H1 (cell line): ENCODE measurements around the gene ARPIN. TPM values are rescaled to one million over a fixed set of nuclear protein-coding genes. Genes with fewer than 3 reads are reported as not detected.
A peak's percentile ranks its signal among the peaks of the same experiment; 100 is the strongest.

Experiments used
- CTCF ChIA-PET: fragments of 300-600 bp; sonication (Branson Sonifier 250); formaldehyde crosslinking; loops from one replicate; lab custom pipeline; 2021; ENCODE audit not compliant: partially characterized antibody; lab: Charles Lee
- POLR2A ChIA-PET: fragments of 300-600 bp; sonication (Branson Sonifier 250); formaldehyde crosslinking; loops from one replicate; lab custom pipeline; 2021; ENCODE audit warnings: inconsistent platforms; ENCODE audit not compliant: partially characterized antibody; lab: Charles Lee
- DNase-seq, 2 experiments: peaks; one replicate each; pipeline versions ENCODE4 v3.0.0 to v3.0.0-alpha.2; 2010 to 2022; ENCODE audit warnings: low spot score in 2 of 2, low read depth in 1 of 2, mixed read lengths in 1 of 2
- FAIRE-seq: peaks from 2 replicates; lab custom pipeline; 2011; peaks lifted over from hg19 to GRCh38; lab: Jason Lieb, UNC
- H2AFZ ChIP-seq: 2 replicates; pipeline ENCODE4 v1.8.1; 2012; ENCODE audit warnings: low read length, inconsistent platforms
- H2AK5ac ChIP-seq: 2 replicates; pipeline ENCODE4 v1.6.1; 2013; ENCODE audit warnings: low read depth, low read length
- H2BK120ac ChIP-seq: replicated peaks from 2 replicates; pipeline ENCODE3; 2013; ENCODE audit warnings: low read depth, low read length, inconsistent platforms
- H2BK12ac ChIP-seq: 2 replicates; pipeline ENCODE4 v1.6.1; 2013; ENCODE audit warnings: low read depth, low read length
- H2BK15ac ChIP-seq: 2 replicates; pipeline ENCODE4 v1.6.1; 2013; ENCODE audit warnings: low read length
- H2BK20ac ChIP-seq: 2 replicates; pipeline ENCODE4 v1.6.1; 2013; ENCODE audit warnings: low read length
- H2BK5ac ChIP-seq: 2 replicates; pipeline ENCODE4 v1.6.1; 2013; ENCODE audit warnings: low read depth, low read length
- H3K14ac ChIP-seq: 2 replicates; pipeline ENCODE4 v1.6.1; 2013; ENCODE audit warnings: inconsistent platforms; ENCODE audit not compliant: insufficient read length
- H3K18ac ChIP-seq: 2 replicates; pipeline ENCODE4 v1.6.1; 2013; ENCODE audit warnings: low read length; ENCODE audit errors: extremely low read depth
- H3K23ac ChIP-seq: 2 replicates; pipeline ENCODE4 v1.6.1; 2013; ENCODE audit warnings: inconsistent platforms; ENCODE audit not compliant: insufficient read length
- H3K23me2 ChIP-seq: 2 replicates; pipeline ENCODE4 v1.6.1; 2013; ENCODE audit warnings: low read depth, low read length
- H3K27ac ChIP-seq: 2 replicates; pipeline ENCODE4 v1.6.1; 2011; ENCODE audit warnings: low read depth, low read length, inconsistent platforms
- H3K27me3 ChIP-seq, 4 experiments: replicated peaks in 1 of 4; 1 replicate in 1 of 4; 2 replicates in 3 of 4; pipeline versions ENCODE4 v1.6.1 to v1.8.1; 2011 to 2013; ENCODE audit warnings: low read length in 3 of 4, mild to moderate bottlenecking in 3 of 4, inconsistent platforms in 2 of 4, mixed read lengths in 2 of 4, moderate library complexity in 1 of 4; ENCODE audit not compliant: control insufficient read depth in 3 of 4, insufficient read depth in 3 of 4; ENCODE audit errors: extremely low read depth in 1 of 4
- H3K36me3 ChIP-seq, 4 experiments: 2 replicates each; pipeline versions ENCODE4 v1.6.1 to v1.8.1; 2011 to 2013; ENCODE audit warnings: mild to moderate bottlenecking in 4 of 4, low read length in 3 of 4, moderate library complexity in 2 of 4, control low read depth in 1 of 4, inconsistent platforms in 1 of 4; ENCODE audit not compliant: insufficient read depth in 4 of 4, control insufficient read depth in 2 of 4
- H3K4ac ChIP-seq: replicated peaks from 2 replicates; pipeline ENCODE3; 2013; ENCODE audit warnings: low read length, low read depth, mixed read lengths, inconsistent platforms; ENCODE audit not compliant: insufficient read length
- H3K4me1 ChIP-seq, 4 experiments: replicated peaks in 1 of 4; 1 replicate in 1 of 4; 2 replicates in 3 of 4; pipeline versions ENCODE4 v1.6.1 to v1.8.1; 2011 to 2013; ENCODE audit warnings: low read length in 3 of 4, inconsistent platforms in 2 of 4, mixed read lengths in 1 of 4; ENCODE audit not compliant: insufficient read depth in 4 of 4, control insufficient read depth in 3 of 4
- H3K4me2 ChIP-seq, 2 experiments: 2 replicates each; pipeline versions ENCODE4 v1.6.1 to v1.8.1; 2011 to 2013; ENCODE audit warnings: low read depth in 2 of 2, low read length in 2 of 2, control low read depth in 1 of 2, inconsistent platforms in 1 of 2, mild to moderate bottlenecking in 1 of 2; ENCODE audit not compliant: insufficient read depth in 1 of 2
- H3K4me3 ChIP-seq, 4 experiments: fragments of 200-600, 300-600 bp in 1 of 4; sonication (generic), shearing (Covaris generic), sonication (Bioruptor Twin) in 1 of 4; 2 replicates each; pipeline versions ENCODE4 v1.5.1 to v1.8.1; 2011 to 2016; ENCODE audit warnings: low read length in 4 of 4, low read depth in 3 of 4, control low read depth in 2 of 4, inconsistent platforms in 2 of 4, mild to moderate bottlenecking in 2 of 4, mixed read lengths in 1 of 4, moderate library complexity in 1 of 4; ENCODE audit not compliant: insufficient read depth in 2 of 4; ENCODE audit errors: extremely low read depth in 1 of 4
- H3K56ac ChIP-seq: replicated peaks from 2 replicates; pipeline ENCODE3; 2013; ENCODE audit warnings: low read depth, mild to moderate bottlenecking, mixed read lengths, low read length, inconsistent platforms; ENCODE audit not compliant: insufficient read length
- H3K79me1 ChIP-seq: 2 replicates; pipeline ENCODE4 v1.6.1; 2013; ENCODE audit warnings: low read depth, low read length, control low read depth
- H3K79me2 ChIP-seq, 2 experiments: 2 replicates each; pipeline versions ENCODE4 v1.6.1 to v1.8.1; 2012 to 2013; ENCODE audit warnings: low read length in 2 of 2, mild to moderate bottlenecking in 2 of 2, inconsistent platforms in 1 of 2; ENCODE audit not compliant: insufficient read depth in 2 of 2, control insufficient read depth in 1 of 2
- H3K9ac ChIP-seq, 4 experiments: replicated peaks in 1 of 4; 1 replicate in 1 of 4; 2 replicates in 3 of 4; pipeline versions ENCODE4 v1.6.1 to v1.8.1; 2011 to 2013; ENCODE audit warnings: low read depth in 3 of 4, low read length in 3 of 4, control low read depth in 2 of 4, mild to moderate bottlenecking in 2 of 4, moderate library complexity in 2 of 4, inconsistent platforms in 1 of 4; ENCODE audit errors: extremely low read depth in 1 of 4
- H3K9me3 ChIP-seq, 2 experiments: 2 replicates each; pipeline versions ENCODE4 v1.6.1 to v1.8.1; 2012 to 2013; ENCODE audit warnings: mild to moderate bottlenecking in 2 of 2, moderate library complexity in 2 of 2, control low read depth in 1 of 2, inconsistent platforms in 1 of 2, low read depth in 1 of 2, low read length in 1 of 2, mixed read lengths in 1 of 2; ENCODE audit not compliant: insufficient read depth in 2 of 2
- H4K20me1 ChIP-seq, 2 experiments: replicated peaks in 1 of 2; 2 replicates each; pipeline versions ENCODE3 to v1.8.1; 2011 to 2013; ENCODE audit warnings: inconsistent platforms in 2 of 2, low read length in 2 of 2, mild to moderate bottlenecking in 1 of 2; ENCODE audit not compliant: insufficient read depth in 2 of 2, control insufficient read depth in 1 of 2
- H4K5ac ChIP-seq: 2 replicates; pipeline ENCODE4 v1.6.1; 2013; ENCODE audit warnings: low read length, low read depth, mixed read lengths, inconsistent platforms; ENCODE audit not compliant: insufficient read length
- H4K8ac ChIP-seq: 2 replicates; pipeline ENCODE4 v1.8.0; 2013; ENCODE audit warnings: mild to moderate bottlenecking, moderate library complexity, low read length, inconsistent platforms; ENCODE audit not compliant: insufficient read depth; ENCODE audit errors: extremely low read depth
- H4K91ac ChIP-seq: replicated peaks from 2 replicates; pipeline ENCODE3; 2013; ENCODE audit warnings: low read length, mixed read lengths, inconsistent platforms; ENCODE audit not compliant: insufficient read length
- FOSL1 ChIP-seq: IDR thresholded peaks from 2 replicates; pipeline ENCODE4 v1.6.1; 2011; ENCODE audit warnings: mild to moderate bottlenecking, low read depth, low read length, moderate library complexity; ENCODE audit not compliant: insufficient read depth
- KDM1A ChIP-seq: fragments of 200-600, 300-600 bp; sonication (generic); IDR thresholded peaks from 2 replicates; pipeline ENCODE4 v1.7.1; 2016; ENCODE audit warnings: mild to moderate bottlenecking, low read length, borderline replicate concordance
- KDM4A ChIP-seq: IDR thresholded peaks from one replicate; pipeline ENCODE4 v1.7.1; 2012; ENCODE audit warnings: low read depth, mild to moderate bottlenecking, moderate library complexity, low read length, inconsistent platforms; ENCODE audit not compliant: severe bottlenecking
- WGBS, 2 experiments: shearing (Covaris generic) in 1 of 2; methylation state at CpG; one replicate each; pipeline versions ENCODE4 v1.1.6 to v1.1.7; 2013 to 2015; ENCODE audit warnings: low lambda C conversion rate in 2 of 2, mixed read lengths in 2 of 2, inconsistent platforms in 1 of 2, low coverage in 1 of 2, missing lambda C conversion rate in 1 of 2; ENCODE audit not compliant: insufficient replicate concordance in 2 of 2, insufficient coverage in 1 of 2, insufficient read length in 1 of 2; ENCODE audit errors: extremely low coverage in 1 of 2, missing lambda C conversion rate in 1 of 2; 5-methylcytosine and 5-hydroxymethylcytosine counted together
- polyA plus RNA-seq, 7 experiments: library from polyadenylated mRNA; depleted of rRNA in 3 of 7; stranded (reverse) in 5 of 7; unstranded in 2 of 7; fragments of >200 nt in 5 of 7; fragments of 200-250 nt in 2 of 7; gene quantifications; 1 replicate in 5 of 7; 2 replicates in 1 of 7; 4 replicates in 1 of 7; pipeline versions ENCODE4 v1.2.1 to v1.2.3, GENCODE V29; 2011 to 2013; ENCODE audit warnings: missing spikeins in 2 of 7, mixed read lengths in 2 of 7
- total RNA-seq: library from RNA; stranded (reverse); fragmentation: NEBNext Ultra II Directional; extraction: Animal tissue kit (Norgen Biotek cat#: 25700); gene quantifications from 2 replicates; pipeline ENCODE4 v1.2.1, GENCODE V29; 2021
- TF ChIP-seq, protein P1 (sequence below), 3 experiments: IDR thresholded peaks; 1 replicate in 2 of 3; 2 replicates in 1 of 3; pipeline versions ENCODE4 v1.5.1 to v1.6.1; 2011; ENCODE audit warnings: low read length in 3 of 3, mild to moderate bottlenecking in 3 of 3, inconsistent platforms in 2 of 3, low read depth in 1 of 3, moderate library complexity in 1 of 3; ENCODE audit not compliant: insufficient read depth in 1 of 3; ENCODE audit errors: control extremely low read depth in 1 of 3
- TF ChIP-seq, protein P2 (sequence below): IDR thresholded peaks from 2 replicates; pipeline ENCODE4 v1.6.1; 2011; ENCODE audit warnings: low read depth, mild to moderate bottlenecking, low read length; ENCODE audit not compliant: insufficient read depth
- TF ChIP-seq, protein P3 (sequence below): IDR thresholded peaks from 2 replicates; pipeline ENCODE4 v1.6.1; 2011; ENCODE audit warnings: low read length, improper control_type of control experiment

The ARPIN gene
- total and polyA plus RNA-seq, 2 of the 8 experiments (the other 6 are each of a cell fraction or from before 2014, with no cell fraction given), result 3.1 to 3.9 TPM

DNA sequence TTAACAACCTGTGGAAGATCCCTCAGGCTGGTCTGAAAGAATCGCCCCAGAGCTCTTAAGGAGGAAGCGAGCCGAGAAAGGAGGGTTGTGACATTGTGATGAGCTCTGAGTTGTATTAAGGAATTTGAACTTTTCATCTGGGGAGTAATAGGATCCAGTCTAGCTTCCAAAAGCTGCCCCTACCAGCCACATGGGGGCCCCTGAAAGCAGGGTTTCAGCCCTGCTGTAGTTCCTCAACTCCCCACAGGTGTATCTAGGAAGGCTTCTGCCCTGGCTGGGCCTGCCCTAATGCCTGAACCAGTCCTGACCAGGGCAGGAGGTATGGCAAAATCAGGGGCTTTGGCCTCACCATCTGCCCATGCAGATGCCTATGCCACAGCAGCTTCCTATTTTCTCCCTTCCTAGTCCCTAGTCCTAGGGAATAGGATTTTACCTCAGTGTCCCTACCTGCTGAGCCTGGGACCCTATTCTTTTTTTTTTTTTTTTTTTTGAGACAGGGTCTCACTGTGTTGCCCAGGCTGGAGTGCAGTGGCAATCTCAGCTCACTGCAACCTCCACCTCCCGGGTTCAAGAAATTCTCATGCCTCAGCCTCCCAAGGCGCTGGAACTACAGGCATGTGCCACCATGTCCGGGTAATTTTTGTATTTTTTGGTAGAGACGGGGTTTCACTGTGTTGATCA lies 14.0 kb downstream of the ARPIN start:
- Histone ChIP-seq H2BK15ac (no peak overlapping the region), H3K18ac (no peak overlapping the region), H4K91ac (no peak overlapping the region), H3K27me3 (no peaks in the 10 kb centered on the region), H2BK20ac (no peak overlapping the region), H3K23me2 (peaks cover 4% of the 10 kb centered on the region; the same call in 1 of the 2 replicates), H3K4me3 (no peak overlapping the region), H2BK5ac (no peak overlapping the region), H3K4ac (no peak overlapping the region), H2AFZ (0 out of 2 replicates have a peak overlapping the region, but pooled peaks have one; percentile 38), H2AK5ac (no peak overlapping the region), H3K27ac (no peak overlapping the region), H3K4me1 (no peaks in the 10 kb centered on the region; a peak in 1 of 7 replicates), H3K79me2 (no peaks in the 10 kb centered on the region), H3K56ac (no peak overlapping the region), H3K9ac (no peak overlapping the region), H4K8ac (no peak overlapping the region), H4K20me1 (no peaks in the 10 kb centered on the region), H3K36me3 (no peaks in the 10 kb centered on the region), H2BK120ac (no peak overlapping the region), H3K14ac (no peak overlapping the region), H4K5ac (no peak overlapping the region), H3K79me1 (no peaks in the 10 kb centered on the region), H3K23ac (no peak overlapping the region), H3K9me3 (no peaks in the 10 kb centered on the region), H3K4me2 (no peak overlapping the region), H2BK12ac (no peak overlapping the region)
- 70% methylated on average over 6 of the region's 7 CpGs; no CpG with 5 or more reads in 1 of the 2 experiments for WGBS, 2 experiments
- DNase-seq (peak; percentile 43 to 63), FAIRE-seq (peak; percentile 36)
- ChIA-PET CTCF (interaction anchor here (0.5 to 4.5 kb wide), 52 partner anchors 8 to 1301 kb away, joined by 3 to 46 read pairs (median 4); partner anchors contain the start of genes ARPIN and IDH2), POLR2A (interaction anchor here (0.5 to 1.2 kb wide), 3 partner anchors 23 to 188 kb away, joined by 3 read pairs; no protein-coding TSS in a partner anchor)
- TF ChIP-seq, protein P1, sequence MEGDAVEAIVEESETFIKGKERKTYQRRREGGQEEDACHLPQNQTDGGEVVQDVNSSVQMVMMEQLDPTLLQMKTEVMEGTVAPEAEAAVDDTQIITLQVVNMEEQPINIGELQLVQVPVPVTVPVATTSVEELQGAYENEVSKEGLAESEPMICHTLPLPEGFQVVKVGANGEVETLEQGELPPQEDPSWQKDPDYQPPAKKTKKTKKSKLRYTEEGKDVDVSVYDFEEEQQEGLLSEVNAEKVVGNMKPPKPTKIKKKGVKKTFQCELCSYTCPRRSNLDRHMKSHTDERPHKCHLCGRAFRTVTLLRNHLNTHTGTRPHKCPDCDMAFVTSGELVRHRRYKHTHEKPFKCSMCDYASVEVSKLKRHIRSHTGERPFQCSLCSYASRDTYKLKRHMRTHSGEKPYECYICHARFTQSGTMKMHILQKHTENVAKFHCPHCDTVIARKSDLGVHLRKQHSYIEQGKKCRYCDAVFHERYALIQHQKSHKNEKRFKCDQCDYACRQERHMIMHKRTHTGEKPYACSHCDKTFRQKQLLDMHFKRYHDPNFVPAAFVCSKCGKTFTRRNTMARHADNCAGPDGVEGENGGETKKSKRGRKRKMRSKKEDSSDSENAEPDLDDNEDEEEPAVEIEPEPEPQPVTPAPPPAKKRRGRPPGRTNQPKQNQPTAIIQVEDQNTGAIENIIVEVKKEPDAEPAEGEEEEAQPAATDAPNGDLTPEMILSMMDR (IDR thresholded peaks at IDR 0.05; ENCODE audit: control extremely low read depth in 1 of 3, insufficient read depth in 1 of 3, low read depth in 1 of 3, low read length in 3 of 3), result peak; percentile 71 to 99 (median 90)
- no peak for TF ChIP-seq KDM4A
- TF ChIP-seq, protein P2, sequence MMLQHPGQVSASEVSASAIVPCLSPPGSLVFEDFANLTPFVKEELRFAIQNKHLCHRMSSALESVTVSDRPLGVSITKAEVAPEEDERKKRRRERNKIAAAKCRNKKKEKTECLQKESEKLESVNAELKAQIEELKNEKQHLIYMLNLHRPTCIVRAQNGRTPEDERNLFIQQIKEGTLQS, result no peak
- no peak for TF ChIP-seq FOSL1
- no peak for TF ChIP-seq KDM1A
- TF ChIP-seq, protein P3, sequence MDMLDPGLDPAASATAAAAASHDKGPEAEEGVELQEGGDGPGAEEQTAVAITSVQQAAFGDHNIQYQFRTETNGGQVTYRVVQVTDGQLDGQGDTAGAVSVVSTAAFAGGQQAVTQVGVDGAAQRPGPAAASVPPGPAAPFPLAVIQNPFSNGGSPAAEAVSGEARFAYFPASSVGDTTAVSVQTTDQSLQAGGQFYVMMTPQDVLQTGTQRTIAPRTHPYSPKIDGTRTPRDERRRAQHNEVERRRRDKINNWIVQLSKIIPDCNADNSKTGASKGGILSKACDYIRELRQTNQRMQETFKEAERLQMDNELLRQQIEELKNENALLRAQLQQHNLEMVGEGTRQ, result no peak
